CD4-positive, CD25-positive, alpha-beta regulatory T cell (primary cell): ENCODE measurements around the gene IYD. TPM values are rescaled to one million over a fixed set of nuclear protein-coding genes. Genes with fewer than 3 reads are reported as not detected.
"Not testable (repeated sequence)": the region's sequence is repeated elsewhere in the genome, so short reads cannot be mapped to it uniquely, and the experiment has no call there.

Source experiments
- ATAC-seq, 2 donors: fragments of 150-1000 bp; cut with Tn5 transposase; one replicate each; pipeline ENCODE4 v1.10.0; 2021; ENCODE audit warnings: low read depth in 2 of 2, moderate number of reproducible peaks in 2 of 2, moderate library complexity in 1 of 2
- DNase-seq, 3 donors: peaks; one replicate each; pipeline versions ENCODE4 v3.0.0 to v3.0.0-alpha.2; 2012 to 2022; ENCODE audit warnings: mixed read lengths in 1 of 3
- H3K27ac ChIP-seq: one replicate; pipeline ENCODE4 v1.7.0; 2013; ENCODE audit warnings: mild to moderate bottlenecking, low read length; ENCODE audit not compliant: insufficient read depth, poor library complexity, severe bottlenecking
- H3K27me3 ChIP-seq: one replicate; pipeline ENCODE4 v1.7.0; 2013; ENCODE audit warnings: low read length; ENCODE audit not compliant: control insufficient read depth, insufficient read depth
- H3K36me3 ChIP-seq: one replicate; pipeline ENCODE4 v1.7.0; 2013; ENCODE audit warnings: mild to moderate bottlenecking, low read length, moderate library complexity; ENCODE audit not compliant: control insufficient read depth, insufficient read depth
- H3K4me1 ChIP-seq: 2 replicates; pipeline ENCODE4 v1.7.0; 2013; ENCODE audit warnings: mild to moderate bottlenecking, low read length; ENCODE audit not compliant: insufficient read depth, control insufficient read depth, poor library complexity, severe bottlenecking
- H3K4me3 ChIP-seq: one replicate; pipeline ENCODE4 v1.7.0; 2013; ENCODE audit warnings: low read depth, mild to moderate bottlenecking, low read length, moderate library complexity
- H3K9me3 ChIP-seq, 2 experiments: 1 replicate in 1 of 2; 2 replicates in 1 of 2; pipeline ENCODE4 v1.7.0; 2013; ENCODE audit warnings: low read length in 2 of 2, mild to moderate bottlenecking in 1 of 2, moderate library complexity in 1 of 2; ENCODE audit not compliant: control insufficient read depth in 2 of 2
- H3K27ac Mint-ChIP-seq, 3 donors: one replicate each; pipeline ENCODE4 v1.8.0; 2020 to 2022; ENCODE audit warnings: mild to moderate bottlenecking in 3 of 3, mixed read lengths in 3 of 3, moderate library complexity in 2 of 3
- H3K27me3 Mint-ChIP-seq: one replicate; pipeline ENCODE4 v1.8.0; 2022; ENCODE audit warnings: mild to moderate bottlenecking, mixed read lengths
- H3K36me3 Mint-ChIP-seq: one replicate; pipeline ENCODE4 v1.8.0; 2020; ENCODE audit warnings: mixed read lengths
- H3K4me1 Mint-ChIP-seq, 4 donors: one replicate each; pipeline ENCODE4 v1.8.0; 2020 to 2022; ENCODE audit warnings: mixed read lengths in 4 of 4, mild to moderate bottlenecking in 1 of 4
- H3K4me3 Mint-ChIP-seq, 4 donors: one replicate each; pipeline ENCODE4 v1.8.0; 2020 to 2022; ENCODE audit warnings: mild to moderate bottlenecking in 4 of 4, mixed read lengths in 4 of 4, moderate library complexity in 3 of 4
- H3K9me3 Mint-ChIP-seq, 7 donors: one replicate each; pipeline ENCODE4 v1.8.0; 2020 to 2022; ENCODE audit warnings: mixed read lengths in 7 of 7, mild to moderate bottlenecking in 3 of 7, moderate library complexity in 2 of 7
- polyA plus RNA-seq, 4 donors: library from polyadenylated mRNA; unstranded; fragments of 300-500 nt; fragmentation: Illumina TruSeq; gene quantifications; one replicate each; pipeline ENCODE4 v1.2.3, GENCODE V29; 2021
- total RNA-seq: library from RNA; stranded (reverse); gene quantifications from one replicate; pipeline ENCODE4 v1.2.3, GENCODE V29; 2022

IYD gene
- total and polyA plus RNA-seq, 5 donors from 2014 or later = not detected

DNA sequence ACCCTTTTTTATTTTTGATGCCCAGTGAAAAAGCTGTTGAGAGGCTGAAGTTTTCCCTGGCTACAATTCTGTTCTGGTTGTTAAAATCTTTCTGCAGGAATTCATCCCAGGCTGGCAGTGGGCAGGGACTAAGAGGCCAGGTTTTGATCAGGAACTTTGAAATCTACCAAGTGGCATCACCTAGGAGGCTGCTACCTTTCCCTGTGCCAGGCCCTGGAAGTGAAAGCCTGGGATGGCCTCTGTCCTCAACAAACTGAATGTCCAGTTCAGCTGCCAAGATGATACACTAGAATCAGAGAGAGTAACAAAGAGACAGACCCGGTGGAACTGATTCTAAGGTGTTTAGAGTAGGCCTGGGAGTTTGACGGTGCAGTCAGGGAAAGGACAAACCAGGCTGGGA lies 596 bp downstream of the IYD start:
- Mint-ChIP-seq H3K27me3 (no peaks in the 10 kb centered on the region), H3K36me3 (no peaks in the 10 kb centered on the region)

DNA sequence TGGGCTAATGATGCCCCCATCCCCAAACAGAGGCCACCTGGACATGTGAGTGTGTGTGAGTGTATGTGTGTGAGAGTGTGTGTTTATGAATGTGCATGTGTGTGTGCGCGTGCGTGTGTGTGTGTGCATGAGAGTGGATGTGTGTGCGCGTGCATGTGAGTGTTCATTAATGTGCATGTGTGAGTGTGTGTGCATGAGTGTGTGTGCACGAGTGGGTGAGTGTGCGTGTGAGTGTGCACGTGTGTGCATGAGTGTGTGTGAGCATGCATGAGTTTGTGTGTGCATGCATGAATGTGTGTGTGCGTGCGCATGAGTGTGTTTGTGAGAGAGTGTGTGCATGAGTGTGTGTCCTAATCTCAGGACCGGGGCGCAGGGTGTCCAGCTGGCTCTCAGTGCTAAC lies 1.3 kb downstream of the IYD start:
- no peaks in the 10 kb centered on the region for H3K36me3 Mint-ChIP-seq
- no peaks in the 10 kb centered on the region for H3K9me3 ChIP-seq
- H3K4me1 ChIP-seq = no peaks in the 10 kb centered on the region
- no peaks in the 10 kb centered on the region for H3K4me1 Mint-ChIP-seq
- H3K27ac ChIP-seq = no peak overlapping the region
- DNase-seq (no peak), ATAC-seq (no peak)
- peaks cover 0 to 2% (median 0%) of the 10 kb centered on the region in 7 donors for H3K9me3 Mint-ChIP-seq
- peaks cover 2% of the 10 kb centered on the region for H3K27me3 ChIP-seq
- no peak overlapping the region for H3K27ac Mint-ChIP-seq
- no peaks in the 10 kb centered on the region for H3K27me3 Mint-ChIP-seq
- H3K36me3 ChIP-seq = no peaks in the 10 kb centered on the region
- H3K4me3 Mint-ChIP-seq = no peak overlapping the region
- H3K4me3 ChIP-seq = no peak overlapping the region

More for the DNA sequence above, 596 bp downstream of the IYD start:
- H3K27me3 ChIP-seq = peaks cover 2% of the 10 kb centered on the region
- H3K4me1 Mint-ChIP-seq = no peaks in the 10 kb centered on the region
- no peaks in the 10 kb centered on the region for H3K9me3 ChIP-seq
- ATAC-seq (no peak), DNase-seq (no peak)
- H3K4me3 Mint-ChIP-seq = no peak overlapping the region
- no peak overlapping the region for H3K27ac Mint-ChIP-seq
- peaks cover 0 to 2% (median 0%) of the 10 kb centered on the region in 7 donors for H3K9me3 Mint-ChIP-seq
- no peak overlapping the region for H3K27ac ChIP-seq
- H3K36me3 ChIP-seq = no peaks in the 10 kb centered on the region
- no peak overlapping the region for H3K4me3 ChIP-seq
- H3K4me1 ChIP-seq = no peaks in the 10 kb centered on the region

DNA sequence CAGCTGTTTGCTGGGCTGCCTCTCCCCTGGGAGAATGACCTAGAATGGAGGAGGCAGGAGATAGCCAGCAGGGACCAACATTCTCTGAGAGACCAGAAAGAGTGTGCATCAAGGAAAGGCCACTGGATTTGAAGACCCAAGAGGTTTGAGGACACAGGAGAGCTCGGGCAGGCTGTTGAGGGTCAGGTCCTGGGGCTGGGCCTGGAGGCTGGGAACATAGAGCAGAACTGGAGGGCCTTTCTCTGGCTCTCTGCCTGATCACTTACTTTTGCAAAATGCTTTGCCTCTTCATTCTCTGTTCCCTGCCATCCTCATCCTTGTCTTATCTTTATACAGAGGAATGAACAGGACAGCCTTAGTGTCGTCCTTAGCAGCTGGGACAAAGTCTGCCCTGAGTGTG lies 2.5 kb downstream of the IYD start:
- Histone ChIP-seq H3K27me3 (peaks cover 2% of the 10 kb centered on the region), H3K4me1 (no peaks in the 10 kb centered on the region), H3K9me3 (no peaks in the 10 kb centered on the region), H3K36me3 (no peaks in the 10 kb centered on the region), H3K4me3 (no peak overlapping the region), H3K27ac (no peak overlapping the region)
- Mint-ChIP-seq H3K4me1 (no peaks in the 10 kb centered on the region), H3K36me3 (no peaks in the 10 kb centered on the region), H3K27ac (no peak overlapping the region), H3K27me3 (no peaks in the 10 kb centered on the region), H3K4me3 (no peak overlapping the region), H3K9me3 (peaks cover 0 to 2% (median 0%) of the 10 kb centered on the region in 7 donors)
- no peak for DNase-seq
- ATAC-seq = no peak

DNA sequence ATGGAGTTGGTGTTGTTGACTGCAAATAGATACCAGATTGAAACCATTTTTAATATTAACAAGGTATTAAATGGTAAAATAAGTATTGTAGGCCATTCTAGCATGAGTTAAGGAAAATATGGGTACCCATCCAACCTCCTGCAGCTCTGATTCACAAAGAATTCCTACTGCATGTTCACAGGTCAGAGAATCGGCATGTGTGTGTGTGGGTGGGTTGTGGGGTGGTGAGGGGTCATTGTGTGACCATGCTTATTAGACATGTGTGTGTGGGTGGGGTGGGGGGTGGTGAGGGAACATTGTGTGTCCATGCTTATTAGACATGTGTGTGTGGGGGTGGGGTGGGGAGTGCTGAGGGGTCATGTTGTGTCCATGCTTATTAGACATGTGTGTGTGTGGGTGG lies 3.2 kb downstream of the IYD start:
- Mint-ChIP-seq H3K4me3 (no peak overlapping the region), H3K9me3 (peaks cover 0 to 2% (median 0%) of the 10 kb centered on the region in 7 donors), H3K27ac (no peak overlapping the region), H3K27me3 (no peaks in the 10 kb centered on the region), H3K36me3 (no peaks in the 10 kb centered on the region), H3K4me1 (no peaks in the 10 kb centered on the region)
- no peak for DNase-seq
- H3K27ac ChIP-seq = no peak overlapping the region
- no peak for ATAC-seq
- H3K9me3 ChIP-seq = no peaks in the 10 kb centered on the region
- H3K27me3 ChIP-seq = peaks cover 2% of the 10 kb centered on the region
- H3K4me3 ChIP-seq = no peak overlapping the region
- H3K36me3 ChIP-seq = no peaks in the 10 kb centered on the region
- no peaks in the 10 kb centered on the region for H3K4me1 ChIP-seq

DNA sequence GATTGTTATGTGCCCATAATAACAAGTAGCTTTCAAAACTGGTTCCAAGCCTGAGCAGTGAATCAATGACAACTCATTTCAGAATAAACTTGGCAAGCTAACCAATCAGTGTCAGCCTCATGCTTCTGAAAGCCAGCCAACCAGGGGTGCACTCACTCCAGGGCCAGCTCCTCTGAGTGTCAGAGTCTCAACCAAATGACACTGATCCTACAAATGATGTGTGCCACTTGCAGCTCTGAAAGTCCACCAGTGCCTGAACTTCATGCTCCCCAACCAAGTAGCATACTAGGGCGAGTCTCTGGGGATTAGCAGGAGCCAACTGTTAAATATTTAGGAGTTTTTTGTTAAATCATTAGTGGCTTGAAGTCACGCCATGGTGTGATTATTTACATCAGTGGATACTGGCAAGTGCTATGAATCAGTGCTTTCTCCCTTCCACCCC lies 4.5 kb downstream of the IYD start:
- Histone ChIP-seq H3K4me1 (no peaks in the 10 kb centered on the region), H3K27me3 (peaks cover 2% of the 10 kb centered on the region), H3K9me3 (no peaks in the 10 kb centered on the region), H3K36me3 (no peaks in the 10 kb centered on the region), H3K27ac (no peak overlapping the region), H3K4me3 (no peak overlapping the region)
- no peaks in the 10 kb centered on the region for H3K27me3 Mint-ChIP-seq
- no peak overlapping the region for H3K4me3 Mint-ChIP-seq
- no peaks in the 10 kb centered on the region for H3K36me3 Mint-ChIP-seq
- ATAC-seq = no peak
- no peaks in the 10 kb centered on the region for H3K4me1 Mint-ChIP-seq
- no peak overlapping the region for H3K27ac Mint-ChIP-seq
- DNase-seq = no peak
- peaks cover 0 to 1% (median 0%) of the 10 kb centered on the region in 7 donors for H3K9me3 Mint-ChIP-seq

DNA sequence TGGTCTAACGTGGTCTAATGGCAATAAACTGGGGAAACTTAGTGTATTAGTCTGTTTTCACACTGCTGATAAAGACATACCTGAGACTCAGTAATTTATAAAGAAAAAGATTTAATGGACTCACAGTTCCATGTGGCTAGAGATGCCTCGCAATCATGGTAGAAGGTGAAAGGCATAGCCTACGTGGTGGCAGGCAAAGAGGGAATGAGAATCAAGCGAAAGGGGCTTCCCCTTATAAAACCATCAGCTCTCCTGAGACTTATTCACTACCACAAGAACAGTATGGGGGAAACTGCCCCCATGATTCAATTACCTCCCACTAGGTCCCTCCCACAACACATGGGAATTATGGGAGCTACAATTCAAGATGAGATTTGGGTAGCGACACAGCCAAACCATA lies 5.5 kb downstream of the IYD start:
- not testable (repeated sequence) for H3K27me3 ChIP-seq, ATAC-seq, H3K36me3 ChIP-seq, H3K4me3 Mint-ChIP-seq, H3K4me1 ChIP-seq, H3K9me3 Mint-ChIP-seq, H3K9me3 ChIP-seq, H3K27ac ChIP-seq, H3K4me3 ChIP-seq, DNase-seq, H3K36me3 Mint-ChIP-seq, H3K27me3 Mint-ChIP-seq, H3K4me1 Mint-ChIP-seq, H3K27ac Mint-ChIP-seq

DNA sequence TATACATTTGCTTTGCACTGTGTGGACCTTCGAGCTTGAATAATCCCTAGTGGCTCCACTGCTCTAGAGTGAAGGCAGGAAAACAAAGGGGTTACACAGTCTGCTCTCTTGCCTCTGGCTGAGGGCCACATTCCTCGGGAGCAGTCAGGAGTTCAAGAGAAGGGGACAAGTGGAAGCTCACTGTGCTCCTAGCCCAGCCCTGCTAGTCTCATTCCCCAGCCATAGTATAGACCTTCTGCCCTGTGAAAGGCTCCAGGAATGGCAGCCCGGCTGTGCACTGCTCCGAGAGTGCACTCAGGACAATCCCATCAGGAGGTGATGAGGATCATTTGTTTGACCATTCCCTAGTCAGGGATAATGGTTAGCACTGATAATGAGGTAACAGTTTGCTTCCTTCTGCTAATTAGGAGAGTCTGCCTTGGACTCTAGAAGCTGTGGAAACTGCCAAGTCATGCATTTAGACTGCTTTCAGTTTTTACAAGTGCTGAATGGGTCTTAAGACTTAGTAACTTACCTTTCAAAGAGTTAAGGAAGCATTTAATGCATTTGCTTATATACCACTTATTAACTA lies 8.5 kb downstream of the IYD start:
- DNase-seq = no peak
- no peaks in the 10 kb centered on the region for H3K4me1 Mint-ChIP-seq
- H3K4me3 Mint-ChIP-seq = no peak overlapping the region

DNA sequence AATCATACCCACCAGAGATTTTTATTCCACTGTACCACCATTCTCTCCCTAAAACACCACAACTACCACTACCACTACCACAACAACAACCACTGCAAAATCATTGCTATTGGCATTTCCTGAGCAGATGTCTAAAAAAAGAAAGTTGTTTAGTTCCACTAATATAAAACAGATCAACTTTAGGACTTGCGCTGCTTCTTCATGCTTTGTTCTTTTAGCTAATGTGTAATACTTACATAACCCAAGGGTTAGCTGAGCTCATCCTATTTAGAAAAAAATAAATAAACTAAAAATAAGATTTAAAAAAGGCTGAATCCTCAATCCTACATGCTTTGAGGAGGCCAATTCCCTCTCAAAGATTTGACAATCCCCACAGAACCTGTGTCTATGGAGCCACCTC lies 11.4 kb downstream of the IYD start:
- no peak overlapping the region for H3K27ac Mint-ChIP-seq
- no peak for ATAC-seq
- no peaks in the 10 kb centered on the region for H3K4me1 Mint-ChIP-seq
- H3K9me3 ChIP-seq = no peaks in the 10 kb centered on the region
- H3K27ac ChIP-seq = no peak overlapping the region
- no peaks in the 10 kb centered on the region for H3K4me1 ChIP-seq
- H3K36me3 Mint-ChIP-seq = no peaks in the 10 kb centered on the region
- DNase-seq = no peak
- no peak overlapping the region for H3K4me3 Mint-ChIP-seq
- H3K9me3 Mint-ChIP-seq = peaks cover 0 to 2% (median 0%) of the 10 kb centered on the region in 7 donors
- peaks cover 5% of the 10 kb centered on the region for H3K27me3 ChIP-seq
- no peaks in the 10 kb centered on the region for H3K36me3 ChIP-seq
- H3K27me3 Mint-ChIP-seq = peaks cover 15% of the 10 kb centered on the region
- no peak overlapping the region for H3K4me3 ChIP-seq

More for the DNA sequence above, 8.5 kb downstream of the IYD start:
- ATAC-seq = no peak
- Histone ChIP-seq H3K4me3 (no peak overlapping the region), H3K36me3 (no peaks in the 10 kb centered on the region), H3K27ac (no peak overlapping the region), H3K27me3 (peaks cover 5% of the 10 kb centered on the region), H3K4me1 (no peaks in the 10 kb centered on the region), H3K9me3 (no peaks in the 10 kb centered on the region)
- H3K27me3 Mint-ChIP-seq = peaks cover 2% of the 10 kb centered on the region
- H3K36me3 Mint-ChIP-seq = no peaks in the 10 kb centered on the region
- no peak overlapping the region for H3K27ac Mint-ChIP-seq
- peaks cover 0 to 2% (median 0%) of the 10 kb centered on the region in 7 donors for H3K9me3 Mint-ChIP-seq
